ENCODE measurements around the gene RAB30. TPM values are rescaled to one million over a fixed set of nuclear protein-coding genes. Genes with fewer than 3 reads are reported as not detected.

Gene RAB30
- total RNA-seq, 1 donor from 2014 or later = 10.8 TPM

DNA sequence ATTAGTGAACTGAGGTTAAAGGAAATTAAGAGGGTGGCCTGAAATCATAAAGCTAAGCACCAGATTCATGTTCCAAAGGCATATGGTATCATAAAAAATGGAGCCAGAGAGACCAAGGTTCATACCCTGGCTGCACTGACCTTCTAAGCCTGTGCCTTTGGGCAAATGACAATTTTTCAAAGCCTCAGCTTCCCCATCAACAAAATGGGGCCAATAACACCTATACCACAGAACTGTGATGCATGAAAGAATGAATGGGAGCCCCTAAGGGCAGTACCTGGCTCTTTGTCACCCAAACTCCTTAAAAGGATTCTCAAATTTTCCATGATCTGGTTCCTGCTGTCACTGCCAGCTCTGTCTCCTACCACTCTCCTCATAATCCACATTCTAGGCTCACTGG is 72.5 kb downstream of the RAB30 start:
- no peak for DNase-seq (ENCODE audit: extremely low spot score in 2 of 2)
- no peaks in the 10 kb centered on the region for H3K27me3 ChIP-seq
- no peak overlapping the region for H3K27ac ChIP-seq
- H3K4me3 ChIP-seq = no peak overlapping the region
- H3K36me3 ChIP-seq = no peaks in the 10 kb centered on the region
- no peaks in the 10 kb centered on the region for H3K9me3 ChIP-seq
- TF ChIP-seq POLR2A (IDR thresholded peaks at IDR 0.05) (no peak), POLR2AphosphoS5 (IDR thresholded peaks at IDR 0.05; ENCODE audit: insufficient read depth in 1 of 2, low read depth in 1 of 2) (no peak)
- TF ChIP-seq, protein P1, sequence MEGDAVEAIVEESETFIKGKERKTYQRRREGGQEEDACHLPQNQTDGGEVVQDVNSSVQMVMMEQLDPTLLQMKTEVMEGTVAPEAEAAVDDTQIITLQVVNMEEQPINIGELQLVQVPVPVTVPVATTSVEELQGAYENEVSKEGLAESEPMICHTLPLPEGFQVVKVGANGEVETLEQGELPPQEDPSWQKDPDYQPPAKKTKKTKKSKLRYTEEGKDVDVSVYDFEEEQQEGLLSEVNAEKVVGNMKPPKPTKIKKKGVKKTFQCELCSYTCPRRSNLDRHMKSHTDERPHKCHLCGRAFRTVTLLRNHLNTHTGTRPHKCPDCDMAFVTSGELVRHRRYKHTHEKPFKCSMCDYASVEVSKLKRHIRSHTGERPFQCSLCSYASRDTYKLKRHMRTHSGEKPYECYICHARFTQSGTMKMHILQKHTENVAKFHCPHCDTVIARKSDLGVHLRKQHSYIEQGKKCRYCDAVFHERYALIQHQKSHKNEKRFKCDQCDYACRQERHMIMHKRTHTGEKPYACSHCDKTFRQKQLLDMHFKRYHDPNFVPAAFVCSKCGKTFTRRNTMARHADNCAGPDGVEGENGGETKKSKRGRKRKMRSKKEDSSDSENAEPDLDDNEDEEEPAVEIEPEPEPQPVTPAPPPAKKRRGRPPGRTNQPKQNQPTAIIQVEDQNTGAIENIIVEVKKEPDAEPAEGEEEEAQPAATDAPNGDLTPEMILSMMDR (IDR thresholded peaks at IDR 0.05) = no peak
- H3K4me1 ChIP-seq = peaks cover 36% of the 10 kb centered on the region
- intact Hi-C loops (cut with DNase I) = loop anchor here (10.0 kb wide), 1 partner anchor 46 kb away; no protein-coding TSS in a partner anchor

GRCh38 chr11:82998697-82999096 is 73.0 kb downstream of the RAB30 start:
- peaks cover 42% of the 10 kb centered on the region for H3K4me1 ChIP-seq
- H3K36me3 ChIP-seq = no peaks in the 10 kb centered on the region
- TF ChIP-seq POLR2AphosphoS5 (IDR thresholded peaks at IDR 0.05; ENCODE audit: insufficient read depth in 1 of 2, low read depth in 1 of 2) (no peak), POLR2A (IDR thresholded peaks at IDR 0.05) (no peak)
- TF ChIP-seq, protein P1 (IDR thresholded peaks at IDR 0.05) = no peak
- H3K27me3 ChIP-seq = no peaks in the 10 kb centered on the region
- no peak for DNase-seq (ENCODE audit: extremely low spot score in 2 of 2)
- intact Hi-C loops (cut with DNase I) = loop anchor here (10.0 kb wide), 1 partner anchor 46 kb away; no protein-coding TSS in a partner anchor
- no peak overlapping the region for H3K4me3 ChIP-seq
- H3K27ac ChIP-seq = no peak overlapping the region
- no peaks in the 10 kb centered on the region for H3K9me3 ChIP-seq

DNA sequence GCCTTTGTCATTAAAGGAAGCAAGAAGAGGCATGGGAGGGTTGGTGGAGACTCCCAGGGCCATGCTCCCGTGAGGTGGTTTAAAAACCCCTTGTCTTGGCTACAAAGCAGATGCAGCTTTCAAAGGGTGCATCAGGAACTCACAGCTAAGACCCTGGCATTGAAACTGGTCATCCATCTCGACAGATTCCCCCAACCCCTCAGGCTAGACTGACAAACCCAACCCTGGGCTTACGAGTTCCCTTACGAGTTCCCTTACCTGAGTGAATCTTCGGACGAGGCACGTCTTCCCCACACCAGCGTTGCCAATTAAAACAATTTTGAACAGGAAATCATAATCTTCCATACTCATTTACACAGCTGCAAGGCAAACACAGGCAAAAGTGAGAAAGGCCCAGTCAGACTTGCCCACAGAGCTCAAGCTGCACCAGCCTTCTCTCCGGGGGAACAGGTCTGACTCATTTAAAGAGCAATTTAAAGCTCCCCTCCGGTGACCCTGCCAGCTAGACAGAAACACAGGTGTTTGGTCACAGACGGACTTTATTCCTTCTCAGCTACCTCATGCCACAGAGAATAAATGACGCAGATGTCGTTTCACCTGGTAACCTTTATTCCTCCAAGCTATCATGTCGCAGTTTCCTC is 74.6 kb downstream of the RAB30 start:
- Histone ChIP-seq H3K27ac (no peak overlapping the region), H3K27me3 (no peaks in the 10 kb centered on the region), H3K4me3 (no peak overlapping the region), H3K4me1 (peaks cover 49% of the 10 kb centered on the region), H3K9me3 (no peaks in the 10 kb centered on the region), H3K36me3 (no peaks in the 10 kb centered on the region)
- DNase-seq (ENCODE audit: extremely low spot score in 2 of 2) = no peak
- no peak for TF ChIP-seq POLR2AphosphoS5 (IDR thresholded peaks at IDR 0.05; ENCODE audit: insufficient read depth in 1 of 2, low read depth in 1 of 2)
- no peak for TF ChIP-seq POLR2A (IDR thresholded peaks at IDR 0.05)
- TF ChIP-seq, protein P1 (IDR thresholded peaks at IDR 0.05) = no peak
- intact Hi-C loops (cut with DNase I) = loop anchor here (10.0 kb wide), 1 partner anchor 48 kb away; no protein-coding TSS in a partner anchor

- H3K36me3 ChIP-seq = no peaks in the 10 kb centered on the region
- intact Hi-C loops (cut with DNase I) = loop anchor here (10.0 kb wide), 1 partner anchor 49 kb away; no protein-coding TSS in a partner anchor
- no peak for TF ChIP-seq POLR2AphosphoS5 (IDR thresholded peaks at IDR 0.05; ENCODE audit: insufficient read depth in 1 of 2, low read depth in 1 of 2)
- no peak for DNase-seq (ENCODE audit: extremely low spot score in 2 of 2)
- H3K27me3 ChIP-seq = no peaks in the 10 kb centered on the region
- H3K27ac ChIP-seq = peak overlapping the region; percentile 63
- H3K4me1 ChIP-seq = peaks cover 54% of the 10 kb centered on the region
- no peak overlapping the region for H3K4me3 ChIP-seq
- no peaks in the 10 kb centered on the region for H3K9me3 ChIP-seq
Observed at GRCh38 chr11:82995754-82996398, 75.8 kb downstream of the RAB30 start.

GRCh38 chr11:82995235-82995634 is 76.5 kb downstream of the RAB30 start:
- Histone ChIP-seq H3K4me3 (no peak overlapping the region), H3K4me1 (peaks cover 54% of the 10 kb centered on the region), H3K27ac (peak overlapping the region; percentile 63), H3K27me3 (no peaks in the 10 kb centered on the region), H3K36me3 (no peaks in the 10 kb centered on the region), H3K9me3 (no peaks in the 10 kb centered on the region)
- no peak for TF ChIP-seq POLR2A (IDR thresholded peaks at IDR 0.05)
- TF ChIP-seq POLR2AphosphoS5 (IDR thresholded peaks at IDR 0.05; ENCODE audit: insufficient read depth in 1 of 2, low read depth in 1 of 2) = no peak
- TF ChIP-seq, protein P1 (IDR thresholded peaks at IDR 0.05) = no peak
- intact Hi-C loops (cut with DNase I) = loop anchor here (10.0 kb wide), 1 partner anchor 50 kb away; no protein-coding TSS in a partner anchor
- DNase-seq (ENCODE audit: extremely low spot score in 2 of 2) = no peak
